GM19395 (cell line): ENCODE results near the gene PAPPA.

Source experiments
- ATAC-seq: cut with Tn5 transposase; IDR thresholded peaks from one replicate; pipeline ENCODE4 v1.9.1; 2021; ENCODE audit warnings: mild to moderate bottlenecking, moderate library complexity; ENCODE audit not compliant: unreplicated experiment

The PAPPA gene

GRCh38 chr9:116153765-116154333 is at the start of gene PAPPA:
TSS of gene PAPPA (plus strand) at chr9:116153791. CDS start at chr9:116154173, 382 bp downstream.
- ATAC-seq = no peak

GRCh38 chr9:116103976-116104820 is 49.4 kb upstream of the PAPPA start:
- ATAC-seq = no peak

GRCh38 chr9:116112236-116112635 is 41.4 kb upstream of the PAPPA start:
- ATAC-seq = no peak

GRCh38 chr9:116115761-116116353 is 37.7 kb upstream of the PAPPA start:
- no peak for ATAC-seq

- ATAC-seq = no peak
Measured at GRCh38 chr9:116116393-116116792, 37.2 kb upstream of the PAPPA start.

- ATAC-seq = no peak
Measured at GRCh38 chr9:116123171-116123570, 30.4 kb upstream of the PAPPA start.

- ATAC-seq = no peak
Measured at GRCh38 chr9:116124472-116125040, 29.0 kb upstream of the PAPPA start.

GRCh38 chr9:116133163-116133562 is 20.4 kb upstream of the PAPPA start:
- no peak for ATAC-seq

GRCh38 chr9:116134975-116135374 is 18.6 kb upstream of the PAPPA start:
- ATAC-seq = no peak

- no peak for ATAC-seq
Measured at GRCh38 chr9:116137010-116137409, 16.6 kb upstream of the PAPPA start.

- no peak for ATAC-seq
Measured at GRCh38 chr9:116137581-116137980, 16.0 kb upstream of the PAPPA start.

GRCh38 chr9:116141864-116142561 is 11.6 kb upstream of the PAPPA start:
- no peak for ATAC-seq

- ATAC-seq = no peak
Measured at GRCh38 chr9:116142706-116143492, 10.7 kb upstream of the PAPPA start.

- no peak for ATAC-seq
Measured at GRCh38 chr9:116144038-116144437, 9.6 kb upstream of the PAPPA start.

GRCh38 chr9:116144555-116144954 is 9.0 kb upstream of the PAPPA start:
- no peak for ATAC-seq

GRCh38 chr9:116145036-116145435 is 8.6 kb upstream of the PAPPA start:
- no peak for ATAC-seq

GRCh38 chr9:116147821-116148220 is 5.8 kb upstream of the PAPPA start:
- ATAC-seq = no peak

- ATAC-seq = peak; percentile 76
Measured at GRCh38 chr9:116149844-116150243, 3.7 kb upstream of the PAPPA start.

GRCh38 chr9:116151199-116151598 is 2.4 kb upstream of the PAPPA start:
- no peak for ATAC-seq

- ATAC-seq = no peak
Measured at GRCh38 chr9:116151966-116152381, 1.6 kb upstream of the PAPPA start.
